ENCODE data around the gene KIF20B. TPM values are rescaled to one million over a fixed set of nuclear protein-coding genes. Genes with fewer than 3 reads are reported as not detected.

Gene KIF20B
- total RNA-seq, 1 experiment from 2014 or later = 59.1 TPM

DNA sequence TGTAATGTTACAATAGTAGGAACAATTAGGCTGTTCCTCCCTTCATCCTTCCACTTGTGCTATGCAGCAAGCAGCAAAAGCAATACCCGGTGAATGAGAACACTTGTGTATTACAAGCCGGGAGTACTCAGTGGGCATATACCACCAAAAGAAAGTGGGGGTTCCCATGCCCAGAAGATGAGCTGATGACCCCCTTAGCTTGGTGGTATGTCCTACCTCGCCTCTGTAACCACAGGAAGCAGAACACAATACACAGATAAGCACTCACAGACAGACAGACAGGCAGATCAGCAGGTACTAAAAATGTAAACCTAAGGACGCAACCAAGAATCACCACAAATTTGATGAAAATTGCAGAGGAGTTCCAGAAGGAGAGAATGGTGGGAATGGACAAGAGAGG lies 15.5 kb upstream of the KIF20B start:
- TF ChIP-seq, protein P1, sequence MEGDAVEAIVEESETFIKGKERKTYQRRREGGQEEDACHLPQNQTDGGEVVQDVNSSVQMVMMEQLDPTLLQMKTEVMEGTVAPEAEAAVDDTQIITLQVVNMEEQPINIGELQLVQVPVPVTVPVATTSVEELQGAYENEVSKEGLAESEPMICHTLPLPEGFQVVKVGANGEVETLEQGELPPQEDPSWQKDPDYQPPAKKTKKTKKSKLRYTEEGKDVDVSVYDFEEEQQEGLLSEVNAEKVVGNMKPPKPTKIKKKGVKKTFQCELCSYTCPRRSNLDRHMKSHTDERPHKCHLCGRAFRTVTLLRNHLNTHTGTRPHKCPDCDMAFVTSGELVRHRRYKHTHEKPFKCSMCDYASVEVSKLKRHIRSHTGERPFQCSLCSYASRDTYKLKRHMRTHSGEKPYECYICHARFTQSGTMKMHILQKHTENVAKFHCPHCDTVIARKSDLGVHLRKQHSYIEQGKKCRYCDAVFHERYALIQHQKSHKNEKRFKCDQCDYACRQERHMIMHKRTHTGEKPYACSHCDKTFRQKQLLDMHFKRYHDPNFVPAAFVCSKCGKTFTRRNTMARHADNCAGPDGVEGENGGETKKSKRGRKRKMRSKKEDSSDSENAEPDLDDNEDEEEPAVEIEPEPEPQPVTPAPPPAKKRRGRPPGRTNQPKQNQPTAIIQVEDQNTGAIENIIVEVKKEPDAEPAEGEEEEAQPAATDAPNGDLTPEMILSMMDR (conservative IDR thresholded peaks at IDR 0.05) = no peak
- Mint-ChIP-seq H3K36me3 (ENCODE audit: insufficient read depth in 1 of 3, low read depth in 3 of 3) (no peaks in the 10 kb centered on the region), H3K4me1 (no peaks in the 10 kb centered on the region), H3K27me3 (ENCODE audit: low read depth) (no peaks in the 10 kb centered on the region), H3K9me3 (no peaks in the 10 kb centered on the region), H3K27ac (no peak overlapping the region), H3K4me3 (no peak overlapping the region)
- Histone ChIP-seq H3K4ac (ENCODE audit: low read depth, low read length) (no peak overlapping the region), H3K79me2 (ENCODE audit: insufficient read depth, low read length) (no peaks in the 10 kb centered on the region), H4K8ac (replicated peaks; ENCODE audit: insufficient read length, low read depth, low read length) (no peak overlapping the region), H2BK20ac (ENCODE audit: low read depth, low read length, poor library complexity, severe bottlenecking) (no peak overlapping the region), H3K4me1 (ENCODE audit: insufficient read depth, low read length) (no peaks in the 10 kb centered on the region), H3K56ac (ENCODE audit: insufficient read length, low read depth, low read length) (no peak overlapping the region), H3K23me2 (ENCODE audit: insufficient read length, low read depth, low read length, poor library complexity, severe bottlenecking) (no peaks in the 10 kb centered on the region), H4K91ac (ENCODE audit: insufficient read length, low read depth, low read length) (no peak overlapping the region), H3K14ac (ENCODE audit: insufficient read depth, low read length) (no peak overlapping the region), H2AFZ (ENCODE audit: low read length) (no peak overlapping the region), H2BK5ac (ENCODE audit: insufficient read length, low read length) (no peak overlapping the region), H3T11ph (ENCODE audit: low read length) (no peak overlapping the region), H3K27ac (ENCODE audit: insufficient read length, low read depth, low read length) (no peak overlapping the region), H3K27me3 (ENCODE audit: insufficient read depth, low read length) (no peaks in the 10 kb centered on the region), H3K23ac (ENCODE audit: insufficient read length, low read depth, low read length) (no peak overlapping the region), H3K4me2 (ENCODE audit: insufficient read depth, insufficient read length, low read length) (no peak overlapping the region), H3K79me1 (ENCODE audit: insufficient read depth, low read depth, low read length, poor library complexity, severe bottlenecking) (no peaks in the 10 kb centered on the region), H2BK15ac (ENCODE audit: low read depth, low read length) (no peak overlapping the region), H2BK12ac (ENCODE audit: insufficient read length, low read depth, low read length) (no peak overlapping the region), H3K9me3 (ENCODE audit: control insufficient read depth, low read depth, low read length) (no peaks in the 10 kb centered on the region), H2AK5ac (ENCODE audit: insufficient read length, low read length) (no peak overlapping the region), H2BK120ac (ENCODE audit: low read depth, low read length, poor library complexity, severe bottlenecking) (no peak overlapping the region), H3K18ac (ENCODE audit: insufficient read length, low read depth, low read length) (no peak overlapping the region), H3K9ac (ENCODE audit: extremely low read depth, insufficient read length, low read length) (no peak overlapping the region), H4K20me1 (ENCODE audit: control insufficient read depth, insufficient read depth, insufficient read length) (no peaks in the 10 kb centered on the region), H4K5ac (ENCODE audit: insufficient read length, low read depth, low read length) (no peak overlapping the region)
- DNase-seq = no peak
- no CpG with 5 or more reads among the region's 4 CpGs for WGBS (ENCODE audit: extremely low coverage, insufficient read length, low lambda C conversion rate)
